Panc1 (cell line): ENCODE measurements around the gene MAL. TPM values are rescaled to one million over a fixed set of nuclear protein-coding genes. Genes with fewer than 3 reads are reported as not detected.

Experiments used
- ATAC-seq: fragments of 200-7000 bp; cut with Tn5 transposase; 2 replicates; pipeline ENCODE4 v1.9.1; 2020; ENCODE audit warnings: mild to moderate bottlenecking, moderate library complexity
- BruUV-seq: library from RNA; stranded (reverse); fragments of 400-500 nt; replicated peaks from 2 replicates; lab custom pipeline; 2021; lab: Mats Ljungman, UMichigan
- CTCF ChIA-PET: fragments of 300-600 bp; sonication (Branson Sonifier 250); formaldehyde crosslinking; loops from one replicate; lab custom pipeline; 2022; ENCODE audit warnings: antibody characterized with exemption; lab: Charles Lee
- POLR2A ChIA-PET: fragments of 300-600 bp; sonication (Branson Sonifier 250); formaldehyde crosslinking; loops from one replicate; lab custom pipeline; 2022; ENCODE audit warnings: antibody characterized with exemption; lab: Charles Lee
- DNase-seq: peaks from one replicate; pipeline ENCODE4 v3.0.0-alpha.2; 2010; ENCODE audit warnings: low read depth, low spot score
- H3K27ac ChIP-seq: 2 replicates; pipeline ENCODE4 v1.5.1; 2011; ENCODE audit warnings: mild to moderate bottlenecking, low read length, inconsistent platforms
- H3K27me3 ChIP-seq: fragments of 200-500 bp; sonication (Bioruptor generic); 2 replicates; pipeline ENCODE4 v1.6.0; 2014; ENCODE audit warnings: low read length, inconsistent platforms; ENCODE audit not compliant: control insufficient read depth, insufficient read depth
- H3K36me3 ChIP-seq: fragments of 200-500 bp; sonication (Bioruptor generic); 2 replicates; pipeline ENCODE4 v1.5.1; 2014; ENCODE audit warnings: inconsistent platforms, mild to moderate bottlenecking, low read length, moderate library complexity; ENCODE audit not compliant: control insufficient read depth, insufficient read depth
- H3K4me1 ChIP-seq: 2 replicates; pipeline ENCODE4 v1.5.1; 2011; ENCODE audit warnings: inconsistent platforms, mild to moderate bottlenecking, low read length, moderate library complexity; ENCODE audit not compliant: control insufficient read depth, insufficient read depth
- H3K4me3 ChIP-seq, 2 experiments: 2 replicates each; pipeline ENCODE4 v1.5.1; 2011 to 2012; ENCODE audit warnings: low read depth in 2 of 2, low read length in 2 of 2, mild to moderate bottlenecking in 2 of 2, inconsistent platforms in 1 of 2, moderate library complexity in 1 of 2
- H3K9me3 ChIP-seq: fragments of 200-500 bp; sonication (Bioruptor generic); 2 replicates; pipeline ENCODE4 v1.5.1; 2014; ENCODE audit warnings: low read depth, mild to moderate bottlenecking, inconsistent platforms, low read length, moderate library complexity; ENCODE audit not compliant: control insufficient read depth, insufficient read depth
- POLR2AphosphoS5 ChIP-seq: IDR thresholded peaks from 2 replicates; pipeline ENCODE4 v1.6.1; 2012; ENCODE audit warnings: mild to moderate bottlenecking, low read depth, low read length, moderate library complexity
- SIN3A ChIP-seq: IDR thresholded peaks from 2 replicates; pipeline ENCODE4 v1.6.1; 2012; ENCODE audit warnings: low read depth, mild to moderate bottlenecking, low read length, moderate library complexity, borderline replicate concordance; ENCODE audit not compliant: insufficient read depth
- TCF7L2 ChIP-seq: IDR thresholded peaks from 2 replicates; pipeline ENCODE4 v1.6.1; 2011; ENCODE audit warnings: mild to moderate bottlenecking, low read depth, low read length, inconsistent platforms
- in situ Hi-C: cut with HindIII; loops from 2 replicates; pipeline ENCODE4 v1.10.0; 2016; ENCODE audit warnings: low sequenced_read_pairs, low pct_unique_long_range_greater_than_20kb
- intact Hi-C: fragments of 100-400 bp; cut with micrococcal nuclease; formaldehyde crosslinking; loops from one replicate; pipeline ENCODE4 v1.10.0; 2022; ENCODE audit not compliant: unreplicated experiment
- total RNA-seq: library from RNA; stranded (reverse); gene quantifications from one replicate; pipeline ENCODE4 v1.2.1, GENCODE V29; 2021; ENCODE audit not compliant: unreplicated experiment
- TF ChIP-seq, protein P1 (sequence below): fragments of 450-650 bp; IDR thresholded peaks from 2 replicates; pipeline ENCODE4 v1.5.1; 2017; ENCODE audit warnings: mild to moderate bottlenecking
- TF ChIP-seq, protein P2 (sequence below), 2 experiments: IDR thresholded peaks; 2 replicates each; pipeline ENCODE4 v1.6.1; 2011 to 2012; ENCODE audit warnings: low read depth in 2 of 2, control low read depth in 1 of 2, low read length in 1 of 2, mild to moderate bottlenecking in 1 of 2, moderate library complexity in 1 of 2; ENCODE audit not compliant: insufficient read depth in 1 of 2

MAL gene
- total RNA-seq, 1 experiment from 2014 or later, result 1.3 TPM

DNA sequence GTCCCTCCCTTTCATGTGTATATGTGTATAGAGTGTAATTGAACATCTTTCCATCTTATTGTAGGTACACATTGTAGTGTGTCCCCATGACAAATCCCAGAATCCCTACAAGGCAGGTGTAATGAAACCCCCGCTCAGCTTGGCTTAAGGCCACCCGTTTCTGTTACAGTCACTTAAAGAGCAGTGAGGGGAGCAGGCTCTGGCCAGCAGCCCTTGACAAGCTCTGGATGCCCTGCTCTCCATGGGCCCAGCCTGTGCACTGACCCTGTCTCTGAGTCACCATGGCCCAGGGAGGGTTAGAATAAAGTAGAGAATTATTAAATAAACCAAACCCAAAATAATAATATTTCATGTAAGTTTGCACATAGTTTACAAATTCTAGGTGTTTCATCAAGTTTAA lies 17.2 kb upstream of the MAL start:
- ATAC-seq, result no peak
- ChIA-PET POLR2A (no interaction called here), CTCF (no interaction called here)
- no peak overlapping the region for H3K27ac ChIP-seq
- H3K4me1 ChIP-seq, result no peaks in the 10 kb centered on the region
- no peaks in the 10 kb centered on the region for H3K9me3 ChIP-seq
- H3K27me3 ChIP-seq, result no peaks in the 10 kb centered on the region
- BruUV-seq, result no TSS peak
- TF ChIP-seq TCF7L2, result no peak
- TF ChIP-seq SIN3A, result no peak
- TF ChIP-seq, protein P1, sequence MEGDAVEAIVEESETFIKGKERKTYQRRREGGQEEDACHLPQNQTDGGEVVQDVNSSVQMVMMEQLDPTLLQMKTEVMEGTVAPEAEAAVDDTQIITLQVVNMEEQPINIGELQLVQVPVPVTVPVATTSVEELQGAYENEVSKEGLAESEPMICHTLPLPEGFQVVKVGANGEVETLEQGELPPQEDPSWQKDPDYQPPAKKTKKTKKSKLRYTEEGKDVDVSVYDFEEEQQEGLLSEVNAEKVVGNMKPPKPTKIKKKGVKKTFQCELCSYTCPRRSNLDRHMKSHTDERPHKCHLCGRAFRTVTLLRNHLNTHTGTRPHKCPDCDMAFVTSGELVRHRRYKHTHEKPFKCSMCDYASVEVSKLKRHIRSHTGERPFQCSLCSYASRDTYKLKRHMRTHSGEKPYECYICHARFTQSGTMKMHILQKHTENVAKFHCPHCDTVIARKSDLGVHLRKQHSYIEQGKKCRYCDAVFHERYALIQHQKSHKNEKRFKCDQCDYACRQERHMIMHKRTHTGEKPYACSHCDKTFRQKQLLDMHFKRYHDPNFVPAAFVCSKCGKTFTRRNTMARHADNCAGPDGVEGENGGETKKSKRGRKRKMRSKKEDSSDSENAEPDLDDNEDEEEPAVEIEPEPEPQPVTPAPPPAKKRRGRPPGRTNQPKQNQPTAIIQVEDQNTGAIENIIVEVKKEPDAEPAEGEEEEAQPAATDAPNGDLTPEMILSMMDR, result no peak
- TF ChIP-seq, protein P2, sequence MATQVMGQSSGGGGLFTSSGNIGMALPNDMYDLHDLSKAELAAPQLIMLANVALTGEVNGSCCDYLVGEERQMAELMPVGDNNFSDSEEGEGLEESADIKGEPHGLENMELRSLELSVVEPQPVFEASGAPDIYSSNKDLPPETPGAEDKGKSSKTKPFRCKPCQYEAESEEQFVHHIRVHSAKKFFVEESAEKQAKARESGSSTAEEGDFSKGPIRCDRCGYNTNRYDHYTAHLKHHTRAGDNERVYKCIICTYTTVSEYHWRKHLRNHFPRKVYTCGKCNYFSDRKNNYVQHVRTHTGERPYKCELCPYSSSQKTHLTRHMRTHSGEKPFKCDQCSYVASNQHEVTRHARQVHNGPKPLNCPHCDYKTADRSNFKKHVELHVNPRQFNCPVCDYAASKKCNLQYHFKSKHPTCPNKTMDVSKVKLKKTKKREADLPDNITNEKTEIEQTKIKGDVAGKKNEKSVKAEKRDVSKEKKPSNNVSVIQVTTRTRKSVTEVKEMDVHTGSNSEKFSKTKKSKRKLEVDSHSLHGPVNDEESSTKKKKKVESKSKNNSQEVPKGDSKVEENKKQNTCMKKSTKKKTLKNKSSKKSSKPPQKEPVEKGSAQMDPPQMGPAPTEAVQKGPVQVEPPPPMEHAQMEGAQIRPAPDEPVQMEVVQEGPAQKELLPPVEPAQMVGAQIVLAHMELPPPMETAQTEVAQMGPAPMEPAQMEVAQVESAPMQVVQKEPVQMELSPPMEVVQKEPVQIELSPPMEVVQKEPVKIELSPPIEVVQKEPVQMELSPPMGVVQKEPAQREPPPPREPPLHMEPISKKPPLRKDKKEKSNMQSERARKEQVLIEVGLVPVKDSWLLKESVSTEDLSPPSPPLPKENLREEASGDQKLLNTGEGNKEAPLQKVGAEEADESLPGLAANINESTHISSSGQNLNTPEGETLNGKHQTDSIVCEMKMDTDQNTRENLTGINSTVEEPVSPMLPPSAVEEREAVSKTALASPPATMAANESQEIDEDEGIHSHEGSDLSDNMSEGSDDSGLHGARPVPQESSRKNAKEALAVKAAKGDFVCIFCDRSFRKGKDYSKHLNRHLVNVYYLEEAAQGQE (IDR thresholded peaks at IDR 0.05; ENCODE audit: insufficient read depth in 1 of 2, low read depth in 2 of 2, low read length in 1 of 2), result no peak
- TF ChIP-seq POLR2AphosphoS5, result no peak
- in situ Hi-C loops, result no loop called here
- no peak overlapping the region for H3K4me3 ChIP-seq
- intact Hi-C loops, result no loop called here
- no peak for DNase-seq
- no peaks in the 10 kb centered on the region for H3K36me3 ChIP-seq

DNA sequence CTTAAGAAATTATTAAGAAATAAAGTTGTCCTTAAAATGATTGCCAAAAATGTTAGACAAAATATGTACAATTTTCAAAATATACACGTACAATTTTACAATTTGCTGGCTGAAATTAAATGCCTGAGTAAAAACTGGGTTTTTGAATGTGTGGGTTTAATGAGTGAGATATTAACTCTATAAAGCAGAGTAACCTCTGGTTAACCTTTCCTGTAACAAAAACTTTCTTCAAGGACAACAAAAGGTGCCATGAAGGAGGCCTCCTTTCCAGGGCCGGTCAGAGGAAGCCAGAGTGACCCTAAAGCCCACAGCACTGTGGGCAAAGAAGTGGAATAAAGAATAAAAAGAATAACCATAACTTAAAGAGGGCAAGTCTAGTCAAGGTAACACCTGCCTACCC lies 16.5 kb upstream of the MAL start:
- H3K4me3 ChIP-seq, result no peak overlapping the region
- H3K9me3 ChIP-seq, result no peaks in the 10 kb centered on the region
- DNase-seq, result no peak
- no TSS peak for BruUV-seq
- H3K4me1 ChIP-seq, result no peaks in the 10 kb centered on the region
- in situ Hi-C loops, result no loop called here
- intact Hi-C loops, result no loop called here
- no peak for ATAC-seq
- TF ChIP-seq SIN3A (no peak), TCF7L2 (no peak), POLR2AphosphoS5 (no peak)
- TF ChIP-seq, protein P2 (IDR thresholded peaks at IDR 0.05; ENCODE audit: insufficient read depth in 1 of 2, low read depth in 2 of 2, low read length in 1 of 2), result no peak
- TF ChIP-seq, protein P1, result no peak
- ChIA-PET CTCF (no interaction called here), POLR2A (no interaction called here)
- H3K27ac ChIP-seq, result no peak overlapping the region
- H3K27me3 ChIP-seq, result no peaks in the 10 kb centered on the region
- H3K36me3 ChIP-seq, result no peaks in the 10 kb centered on the region
